HPDE6-E6E7 (cell line): ENCODE data around the gene RAPGEF4.
A peak's percentile ranks its signal among the peaks of the same experiment; 100 is the strongest.

Experiments used
- DNase-seq: peaks from one replicate; pipeline ENCODE4 v3.0.0; 2011; ENCODE audit warnings: missing footprints; ENCODE audit errors: extremely low spot score

Gene RAPGEF4

GRCh38 chr2:172823261-172823850, 87.7 kb downstream of the RAPGEF4 start:
- no peak for DNase-seq

- DNase-seq = no peak
Measured at GRCh38 chr2:172826522-172826921, 90.9 kb downstream of the RAPGEF4 start.

DNA sequence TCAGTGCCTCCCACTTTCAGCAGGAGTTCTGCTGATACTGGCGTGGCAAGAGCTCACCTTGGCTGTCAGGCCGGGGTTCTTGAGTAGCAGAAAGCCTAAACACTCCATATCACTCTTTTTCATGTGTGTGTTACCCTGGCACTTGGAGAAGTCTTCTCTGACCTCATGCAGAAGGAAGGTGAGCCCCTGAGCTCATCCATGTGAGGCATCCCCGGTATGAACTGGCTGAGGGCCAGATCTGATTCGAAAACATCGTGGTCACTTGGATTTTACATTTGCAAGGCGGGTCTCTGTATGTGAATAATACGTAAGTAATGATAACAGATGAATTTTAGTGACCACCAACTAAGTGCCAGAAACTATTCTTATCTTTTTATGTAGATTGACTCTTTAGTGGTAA, 93.6 kb downstream of the RAPGEF4 start:
- DNase-seq = no peak

DNA sequence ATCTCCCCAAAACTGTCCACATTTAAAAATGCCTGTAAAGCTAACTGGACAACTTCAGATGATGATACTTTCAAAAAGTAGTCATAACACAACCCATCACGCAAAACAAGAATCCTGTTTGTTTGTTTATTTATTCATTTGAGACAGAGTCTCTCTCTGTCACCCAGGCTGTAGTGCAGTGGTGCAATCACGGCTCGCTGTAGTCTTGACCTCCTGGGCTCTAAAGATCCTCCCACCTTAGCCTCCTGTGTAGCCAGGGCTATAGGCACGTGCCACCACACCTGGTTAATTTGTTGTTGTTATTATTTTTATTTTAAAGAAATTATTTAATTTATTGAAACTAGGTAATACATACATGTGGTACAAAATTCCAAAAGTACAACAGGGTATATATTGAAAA, 94.8 kb downstream of the RAPGEF4 start:
- DNase-seq = no peak

GRCh38 chr2:172833898-172834297, 98.3 kb downstream of the RAPGEF4 start:
- DNase-seq = no peak

DNA sequence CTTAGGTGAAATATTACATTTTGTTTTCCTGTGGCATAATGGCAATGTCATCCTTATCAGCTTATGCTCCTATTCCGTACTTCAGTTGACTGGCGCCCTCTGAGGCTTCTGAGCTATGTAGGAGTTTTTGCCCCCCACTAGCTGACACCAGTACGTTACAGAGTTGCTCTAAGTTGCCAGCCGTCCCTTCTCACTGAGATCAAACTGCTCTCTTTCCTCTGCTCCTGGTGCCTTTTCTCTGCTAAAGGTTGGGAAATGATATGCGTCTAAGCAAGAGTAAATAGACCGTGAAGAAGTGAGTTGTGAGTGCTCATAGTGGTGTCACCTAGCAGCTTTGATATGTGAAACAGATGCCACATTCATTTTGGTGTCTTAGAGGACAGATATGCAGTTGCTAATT, 99.2 kb downstream of the RAPGEF4 start:
- no peak for DNase-seq

DNA sequence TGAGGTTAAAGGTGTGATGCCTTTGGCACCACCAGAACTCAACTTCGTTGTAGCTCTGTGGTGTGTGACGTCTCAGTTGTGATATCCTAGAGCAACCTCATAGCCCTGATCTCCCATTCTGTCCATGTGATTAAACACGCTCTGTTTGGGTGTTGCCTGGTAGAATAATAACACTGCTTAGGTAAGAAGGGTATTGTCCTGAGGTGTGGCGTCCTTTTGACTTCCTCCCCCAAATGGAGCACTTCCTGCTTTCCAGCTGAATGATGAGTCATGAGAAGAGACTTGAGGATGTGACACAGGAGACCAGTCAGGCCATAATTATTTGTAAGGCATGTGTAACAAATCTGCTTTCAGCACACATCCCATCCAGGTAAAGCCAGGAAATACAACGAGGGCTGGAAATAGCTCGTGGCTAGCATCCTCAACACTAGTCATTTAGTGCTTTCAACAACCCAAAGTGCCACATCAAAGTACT, 100.7 kb downstream of the RAPGEF4 start:
- DNase-seq = peak; percentile 95

GRCh38 chr2:172836827-172837226, 101.2 kb downstream of the RAPGEF4 start:
- no peak for DNase-seq

DNA sequence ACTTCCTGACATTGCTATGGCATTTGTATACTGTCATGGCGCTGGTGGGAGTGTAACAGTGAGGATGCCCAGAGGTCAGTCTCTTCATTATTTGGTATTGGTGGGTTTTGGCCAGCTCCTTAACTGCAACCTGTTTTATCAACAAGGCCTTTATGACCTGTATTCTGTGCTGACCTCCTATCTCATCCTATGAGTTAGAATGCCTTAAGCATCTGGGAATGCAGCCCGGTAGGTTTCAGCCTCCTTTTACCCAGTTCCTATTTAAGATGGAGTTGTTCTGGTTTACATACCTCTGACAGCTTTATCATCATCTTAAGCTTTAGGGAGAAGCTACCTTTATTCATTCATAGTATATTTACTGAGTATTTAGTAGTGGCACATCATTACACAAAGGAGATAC, 103.8 kb downstream of the RAPGEF4 start:
- DNase-seq = no peak

DNA sequence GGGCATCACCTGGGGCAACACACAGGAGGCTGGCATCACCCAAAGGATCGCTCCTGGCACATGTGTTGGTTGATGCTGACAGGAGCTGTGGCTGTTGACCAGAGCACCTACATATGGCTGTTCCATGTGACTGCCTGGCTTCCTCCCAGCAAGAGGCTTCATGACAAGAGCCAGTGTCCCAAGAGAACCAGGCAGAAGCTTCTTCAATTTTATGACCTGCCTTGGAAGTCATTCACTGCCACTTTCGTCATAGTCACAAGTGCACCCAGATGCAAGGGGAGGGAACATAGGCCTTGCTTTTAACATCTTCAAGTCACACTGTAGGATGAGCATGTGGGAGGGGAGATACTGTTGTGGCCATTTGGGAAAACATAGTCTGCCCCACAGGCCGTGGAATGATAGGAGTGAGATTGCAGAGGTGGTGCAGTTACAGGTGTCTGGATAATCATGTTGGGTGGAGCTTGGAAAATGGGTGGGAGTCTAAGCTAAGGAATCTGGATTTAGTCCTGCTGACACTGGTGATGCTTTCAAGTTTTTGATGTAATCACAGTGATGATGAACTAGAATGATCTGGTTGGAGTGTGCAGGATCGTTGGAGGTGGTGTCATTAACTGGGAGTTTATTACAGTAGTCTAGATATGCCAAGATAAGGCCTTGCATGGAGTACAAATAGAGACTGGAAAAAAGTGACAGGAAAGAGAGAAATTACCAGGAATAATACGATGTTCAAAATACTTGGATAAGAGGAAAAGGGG, 107.0 kb downstream of the RAPGEF4 start:
- no peak for DNase-seq

DNA sequence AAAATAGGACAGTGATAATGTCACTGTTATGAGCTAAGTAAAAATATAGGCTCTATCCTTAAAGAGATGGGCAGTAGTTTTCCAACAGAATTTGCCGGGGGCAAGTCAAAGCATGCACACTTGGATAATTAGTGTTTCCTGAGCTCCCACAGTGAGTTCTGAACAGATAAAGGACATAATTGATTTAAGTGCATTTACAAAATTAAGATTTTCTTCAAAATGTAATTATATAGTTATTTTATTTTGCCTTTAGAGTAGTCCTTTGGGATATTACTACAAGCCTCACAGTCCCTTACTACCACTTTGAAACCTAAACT, 107.6 kb downstream of the RAPGEF4 start:
- no peak for DNase-seq

- DNase-seq = no peak
Measured at GRCh38 chr2:172843902-172844715, 108.5 kb downstream of the RAPGEF4 start.

GRCh38 chr2:172845028-172845630, 109.5 kb downstream of the RAPGEF4 start:
- no peak for DNase-seq

GRCh38 chr2:172846551-172846950, 110.9 kb downstream of the RAPGEF4 start:
- no peak for DNase-seq

DNA sequence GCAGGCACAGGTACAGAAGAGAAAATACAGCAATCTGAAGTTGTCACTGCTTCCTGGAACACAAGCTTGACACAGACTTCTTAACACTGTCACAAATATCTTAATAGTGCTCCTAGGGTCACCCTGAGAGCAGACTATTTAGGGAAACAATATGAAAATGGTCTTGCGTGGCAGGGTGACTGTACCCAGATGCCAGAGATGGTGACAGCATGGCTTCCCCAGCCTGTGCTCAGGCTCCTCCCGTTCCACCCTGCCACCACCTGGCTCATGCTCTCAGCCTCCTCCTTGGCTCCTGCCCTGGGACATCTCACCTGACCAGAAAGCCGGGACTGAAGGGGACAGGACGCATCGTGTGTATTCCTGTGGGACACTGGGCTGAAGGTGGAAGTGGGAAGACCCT, 111.5 kb downstream of the RAPGEF4 start:
- DNase-seq = no peak

DNA sequence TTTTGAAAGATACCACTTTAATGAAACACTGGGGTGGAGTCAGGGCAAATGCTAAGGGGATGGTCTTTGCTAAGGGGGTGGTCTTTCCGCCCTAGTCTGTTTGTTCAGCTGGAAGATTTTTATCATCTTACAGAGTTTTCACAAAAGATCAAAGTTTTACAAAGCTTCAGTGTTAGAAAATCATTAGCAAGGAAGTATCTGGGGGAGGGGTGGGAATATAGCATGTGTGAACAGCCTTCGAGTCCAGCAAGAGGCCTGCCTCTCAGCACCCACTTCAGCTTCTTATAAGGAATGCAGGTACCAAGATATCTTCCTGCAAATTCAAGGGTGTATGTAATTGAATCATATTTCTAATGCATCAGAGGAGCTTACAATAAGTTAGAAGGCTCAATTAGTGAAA, 112.9 kb downstream of the RAPGEF4 start:
- DNase-seq = no peak

GRCh38 chr2:172849519-172850217, 114.0 kb downstream of the RAPGEF4 start:
- no peak for DNase-seq

GRCh38 chr2:172855588-172855987, 119.9 kb downstream of the RAPGEF4 start:
- DNase-seq = no peak

- DNase-seq = no peak
Measured at GRCh38 chr2:172856606-172857005, 121.0 kb downstream of the RAPGEF4 start.

- no peak for DNase-seq
Measured at GRCh38 chr2:172858473-172858745, 122.8 kb downstream of the RAPGEF4 start.

GRCh38 chr2:172859581-172860335, 124.1 kb downstream of the RAPGEF4 start:
- DNase-seq = no peak
